Hematopoietic multipotent progenitor cell treated with erythropoietin and hydrocortisone succinate and interleukin-3 and kit ligand, for 15 days (in vitro differentiated cells): ENCODE results near the gene TSHZ2.
"Not testable (repeated sequence)": the region's sequence is repeated elsewhere in the genome, so short reads cannot be mapped to it uniquely, and the experiment has no call there.

Source experiments
- DNase-seq: peaks from one replicate; pipeline ENCODE4 v3.0.0-alpha.2; 2015; ENCODE audit warnings: low spot score

The TSHZ2 gene

GRCh38 chr20:53352727-53353440 is 380.7 kb downstream of the TSHZ2 start:
- DNase-seq, result no peak

- DNase-seq, result no peak
Observed at GRCh38 chr20:53354314-53354713, 382.2 kb downstream of the TSHZ2 start.

- DNase-seq, result no peak
Observed at GRCh38 chr20:53355790-53356189, 383.6 kb downstream of the TSHZ2 start.

- DNase-seq, result no peak
Observed at GRCh38 chr20:53359425-53359824, 387.3 kb downstream of the TSHZ2 start.

GRCh38 chr20:53360852-53361251 is 388.7 kb downstream of the TSHZ2 start:
- DNase-seq, result no peak

- no peak for DNase-seq
Observed at GRCh38 chr20:53362736-53363135, 390.6 kb downstream of the TSHZ2 start.

- DNase-seq, result no peak
Observed at GRCh38 chr20:53364646-53365045, 392.5 kb downstream of the TSHZ2 start.

- DNase-seq, result no peak
Observed at GRCh38 chr20:53365076-53365475, 392.9 kb downstream of the TSHZ2 start.

GRCh38 chr20:53365539-53366075 is 393.4 kb downstream of the TSHZ2 start:
- DNase-seq, result no peak

GRCh38 chr20:53366928-53367327 is 394.8 kb downstream of the TSHZ2 start:
- not testable (repeated sequence) for DNase-seq

- DNase-seq, result no peak
Observed at GRCh38 chr20:53369871-53370270, 397.7 kb downstream of the TSHZ2 start.

- no peak for DNase-seq
Observed at GRCh38 chr20:53370345-53370961, 398.3 kb downstream of the TSHZ2 start.

- no peak for DNase-seq
Observed at GRCh38 chr20:53371216-53371615, 399.1 kb downstream of the TSHZ2 start.

GRCh38 chr20:53376021-53376420 is 403.9 kb downstream of the TSHZ2 start:
- DNase-seq, result no peak

- no peak for DNase-seq
Observed at GRCh38 chr20:53379014-53379832, 407.1 kb downstream of the TSHZ2 start.

GRCh38 chr20:53379833-53380120 is 407.6 kb downstream of the TSHZ2 start:
- no peak for DNase-seq

- no peak for DNase-seq
Observed at GRCh38 chr20:53381568-53382262, 409.6 kb downstream of the TSHZ2 start.

- no peak for DNase-seq
Observed at GRCh38 chr20:53382263-53382844, 410.2 kb downstream of the TSHZ2 start.

- DNase-seq, result no peak
Observed at GRCh38 chr20:53383916-53384315, 411.8 kb downstream of the TSHZ2 start.

- no peak for DNase-seq
Observed at GRCh38 chr20:53384392-53384791, 412.2 kb downstream of the TSHZ2 start.

GRCh38 chr20:53385941-53386767 is 414.0 kb downstream of the TSHZ2 start:
- DNase-seq, result no peak
